CD4-positive, alpha-beta memory T cell (primary cell): ENCODE results near the gene RCAN1. TPM values are rescaled to one million over a fixed set of nuclear protein-coding genes. Genes with fewer than 3 reads are reported as not detected.

Experiments used
- CTCF ChIA-PET: fragments of 350-600 bp; sonication (Branson Sonifier 250); formaldehyde crosslinking; loops from one replicate; lab custom pipeline; 2021; ENCODE audit warnings: inconsistent platforms; ENCODE audit not compliant: partially characterized antibody; lab: Charles Lee
- POLR2A ChIA-PET: fragments of 350-600 bp; sonication (Branson Sonifier 250); formaldehyde crosslinking; loops from one replicate; lab custom pipeline; 2021; ENCODE audit not compliant: partially characterized antibody; lab: Charles Lee
- DNase-seq, 5 donors: peaks; one replicate each; pipeline versions ENCODE4 v3.0.0 to v3.0.0-alpha.2; 2020 to 2022; ENCODE audit warnings: mixed read lengths in 1 of 5
- H3K27ac ChIP-seq: one replicate; pipeline ENCODE4 v1.7.0; 2013; ENCODE audit warnings: low read depth, low read length
- H3K27me3 ChIP-seq: 2 replicates; pipeline ENCODE4 v1.7.0; 2013; ENCODE audit warnings: mild to moderate bottlenecking, low read length, moderate library complexity; ENCODE audit not compliant: insufficient read depth
- H3K36me3 ChIP-seq: 2 replicates; pipeline ENCODE4 v1.7.0; 2013; ENCODE audit warnings: mild to moderate bottlenecking, low read length, moderate library complexity; ENCODE audit not compliant: insufficient read depth
- H3K4me1 ChIP-seq: 2 replicates; pipeline ENCODE4 v1.7.0; 2013; ENCODE audit warnings: mild to moderate bottlenecking, low read length, moderate library complexity; ENCODE audit not compliant: insufficient read depth
- H3K4me3 ChIP-seq, 2 donors: one replicate each; pipeline ENCODE4 v1.7.0; 2013; ENCODE audit warnings: low read length in 2 of 2, mild to moderate bottlenecking in 1 of 2
- H3K9me3 ChIP-seq, 2 donors: one replicate each; pipeline ENCODE4 v1.7.0; 2013; ENCODE audit warnings: low read length in 2 of 2, control low read depth in 1 of 2; ENCODE audit not compliant: control insufficient read depth in 1 of 2
- H3K27ac Mint-ChIP-seq, 7 donors: one replicate each; pipeline ENCODE4 v1.8.0; 2020 to 2021; ENCODE audit warnings: mixed read lengths in 7 of 7, mild to moderate bottlenecking in 6 of 7, inconsistent platforms in 3 of 7, moderate library complexity in 3 of 7
- H3K27me3 Mint-ChIP-seq, 2 donors: one replicate each; pipeline ENCODE4 v1.8.0; 2020 to 2021; ENCODE audit warnings: mixed read lengths in 2 of 2
- H3K36me3 Mint-ChIP-seq, 2 donors: one replicate each; pipeline ENCODE4 v1.8.0; 2020 to 2021; ENCODE audit warnings: mixed read lengths in 2 of 2, inconsistent platforms in 1 of 2, mild to moderate bottlenecking in 1 of 2
- H3K4me1 Mint-ChIP-seq, 4 donors: one replicate each; pipeline ENCODE4 v1.8.0; 2020 to 2021; ENCODE audit warnings: mixed read lengths in 4 of 4, mild to moderate bottlenecking in 1 of 4
- H3K4me3 Mint-ChIP-seq, 8 donors: one replicate each; pipeline ENCODE4 v1.8.0; 2020 to 2021; ENCODE audit warnings: mixed read lengths in 8 of 8, mild to moderate bottlenecking in 7 of 8, moderate library complexity in 6 of 8, inconsistent platforms in 3 of 8
- H3K9me3 Mint-ChIP-seq, 8 donors: one replicate each; pipeline ENCODE4 v1.8.0; 2020 to 2021; ENCODE audit warnings: mixed read lengths in 8 of 8, mild to moderate bottlenecking in 5 of 8, inconsistent platforms in 3 of 8, moderate library complexity in 1 of 8
- intact Hi-C: fragments of 100-400 bp; cut with micrococcal nuclease; formaldehyde crosslinking; loops from one replicate; pipeline ENCODE4 v1.15.1; 2023
- polyA plus RNA-seq, 2 donors: library from polyadenylated mRNA; unstranded; fragments of 300-500 nt; fragmentation: Illumina TruSeq; gene quantifications; one replicate each; pipeline ENCODE4 v1.2.3, GENCODE V29; 2021
- total RNA-seq, 2 experiments: library from RNA; stranded (reverse); gene quantifications; one replicate each; pipeline ENCODE4 v1.2.3, GENCODE V29; 2021

The RCAN1 gene
- total and polyA plus RNA-seq, 4 experiments from 2014 or later: 4.7 to 15.0 (median 9.2) TPM

DNA sequence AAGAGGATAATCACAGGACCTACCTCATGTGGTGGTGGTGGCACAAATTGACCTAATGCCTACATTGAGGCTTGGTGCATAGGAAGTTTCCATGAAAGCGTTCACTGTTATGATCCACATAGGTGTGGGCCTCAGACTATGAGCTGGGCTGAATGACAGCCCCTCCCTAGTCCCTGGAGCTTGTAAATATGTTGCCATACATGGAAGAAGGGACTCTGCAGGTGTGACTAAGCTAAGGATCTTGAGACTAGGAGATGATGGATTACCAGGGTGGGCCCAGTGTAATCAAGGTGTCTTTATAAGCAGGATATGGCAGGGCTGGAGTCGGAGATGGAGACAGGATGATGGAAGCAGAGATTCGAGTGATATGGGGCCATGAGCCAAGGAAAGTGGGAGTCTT is 71.9 kb downstream of the RCAN1 start:
- Mint-ChIP-seq H3K4me3 (no peak overlapping the region), H3K4me1 (peaks cover 0 to 3% (median 0%) of the 10 kb centered on the region in 4 donors), H3K27me3 (no peaks in the 10 kb centered on the region), H3K27ac (no peak overlapping the region), H3K36me3 (peaks cover 0 to 15% of the 10 kb centered on the region in 2 donors), H3K9me3 (peaks cover 0 to 4% (median 0%) of the 10 kb centered on the region in 8 donors)
- Histone ChIP-seq H3K27me3 (no peaks in the 10 kb centered on the region), H3K4me1 (no peaks in the 10 kb centered on the region), H3K9me3 (no peaks in the 10 kb centered on the region), H3K27ac (no peak overlapping the region), H3K36me3 (no peaks in the 10 kb centered on the region), H3K4me3 (no peak overlapping the region)
- no peak for DNase-seq
- intact Hi-C loops: no loop called here
- POLR2A ChIA-PET: no interaction called here
- CTCF ChIA-PET: no interaction called here

DNA sequence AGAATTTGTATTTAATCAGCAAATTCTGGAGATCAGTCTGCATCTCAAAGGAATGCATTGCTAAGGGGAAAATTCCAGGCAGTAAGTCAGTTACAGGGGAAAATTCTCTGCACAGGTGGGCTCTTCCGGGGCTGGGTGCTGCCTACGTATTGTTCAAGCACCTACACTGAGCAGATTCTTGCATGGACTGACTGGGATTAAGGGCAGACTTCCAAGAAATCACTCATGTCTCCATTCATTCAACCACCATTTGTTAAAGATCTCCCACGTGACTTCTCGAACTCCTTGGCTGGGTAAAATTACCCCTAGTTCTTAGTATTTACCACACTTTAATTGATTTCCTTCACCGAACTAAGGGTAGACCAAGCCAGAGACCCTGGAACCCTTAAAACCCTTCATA is 74.7 kb downstream of the RCAN1 start:
- Mint-ChIP-seq H3K27me3 (no peaks in the 10 kb centered on the region), H3K36me3 (peaks cover 0 to 13% of the 10 kb centered on the region in 2 donors), H3K4me3 (no peak overlapping the region), H3K9me3 (peaks cover 0 to 4% (median 0%) of the 10 kb centered on the region in 8 donors), H3K27ac (no peak overlapping the region), H3K4me1 (peaks cover 0 to 3% (median 0%) of the 10 kb centered on the region in 4 donors)
- Histone ChIP-seq H3K9me3 (no peaks in the 10 kb centered on the region), H3K4me3 (no peak overlapping the region), H3K27ac (no peak overlapping the region), H3K4me1 (no peaks in the 10 kb centered on the region), H3K27me3 (no peaks in the 10 kb centered on the region), H3K36me3 (no peaks in the 10 kb centered on the region)
- ChIA-PET POLR2A (no interaction called here), CTCF (no interaction called here)
- intact Hi-C loops: no loop called here
- DNase-seq: no peak

DNA sequence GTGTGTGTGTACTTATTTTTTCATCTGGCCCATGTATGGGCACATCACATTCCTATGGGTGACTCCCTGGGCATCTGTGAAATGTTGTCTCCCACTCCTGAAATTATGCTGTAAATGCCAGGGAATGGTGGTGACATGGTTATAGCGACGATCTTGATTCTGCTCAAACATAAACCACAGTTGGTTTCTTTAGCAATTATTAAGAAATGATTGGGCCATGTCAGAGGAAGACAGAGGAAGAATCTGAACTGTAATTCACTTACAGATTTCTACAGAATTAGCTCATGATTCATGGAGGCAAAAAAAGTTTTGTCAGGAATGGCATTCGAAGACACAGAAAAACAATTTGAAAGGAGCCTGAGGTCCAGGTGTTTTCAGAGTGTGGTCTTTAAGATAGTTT is 77.1 kb downstream of the RCAN1 start:
- no peak overlapping the region for H3K27ac ChIP-seq
- Mint-ChIP-seq H3K27me3 (no peaks in the 10 kb centered on the region), H3K9me3 (peaks cover 0 to 3% (median 0%) of the 10 kb centered on the region in 8 donors), H3K4me3 (no peak overlapping the region), H3K36me3 (peaks cover 0 to 10% of the 10 kb centered on the region in 2 donors), H3K4me1 (no peaks in the 10 kb centered on the region), H3K27ac (no peak overlapping the region)
- ChIA-PET POLR2A (no interaction called here), CTCF (no interaction called here)
- H3K36me3 ChIP-seq: no peaks in the 10 kb centered on the region
- intact Hi-C loops: no loop called here
- H3K27me3 ChIP-seq: no peaks in the 10 kb centered on the region
- no peaks in the 10 kb centered on the region for H3K4me1 ChIP-seq
- no peak overlapping the region for H3K4me3 ChIP-seq
- no peaks in the 10 kb centered on the region for H3K9me3 ChIP-seq
- no peak for DNase-seq

DNA sequence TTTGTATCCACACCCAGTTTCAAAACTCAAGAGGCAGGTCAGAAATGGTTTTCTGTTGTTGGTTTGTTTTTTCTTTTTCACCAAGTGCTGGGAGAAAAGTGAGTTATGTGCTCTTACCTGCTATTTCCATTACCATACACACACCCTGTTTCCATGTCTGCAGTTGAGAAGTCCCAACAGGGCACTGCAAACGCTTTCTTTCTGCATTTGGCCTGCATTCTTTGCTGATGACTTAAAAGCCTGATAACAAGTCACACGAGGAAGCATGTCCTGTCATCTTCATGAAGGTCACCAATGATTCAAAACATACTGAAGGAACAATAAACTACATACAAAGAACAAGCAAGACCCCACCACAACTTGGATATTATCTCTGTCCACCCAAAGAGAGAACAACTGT is 78.1 kb downstream of the RCAN1 start:
- Mint-ChIP-seq H3K9me3 (peaks cover 0 to 3% (median 0%) of the 10 kb centered on the region in 8 donors), H3K4me3 (no peak overlapping the region), H3K27me3 (no peaks in the 10 kb centered on the region), H3K4me1 (no peaks in the 10 kb centered on the region), H3K27ac (no peak overlapping the region), H3K36me3 (peaks cover 0 to 3% of the 10 kb centered on the region in 2 donors)
- CTCF ChIA-PET: no interaction called here
- H3K9me3 ChIP-seq: no peaks in the 10 kb centered on the region
- H3K27me3 ChIP-seq: no peaks in the 10 kb centered on the region
- intact Hi-C loops: no loop called here
- H3K36me3 ChIP-seq: no peaks in the 10 kb centered on the region
- no peak for DNase-seq
- no peak overlapping the region for H3K4me3 ChIP-seq
- no peaks in the 10 kb centered on the region for H3K4me1 ChIP-seq
- H3K27ac ChIP-seq: no peak overlapping the region
- POLR2A ChIA-PET: no interaction called here

DNA sequence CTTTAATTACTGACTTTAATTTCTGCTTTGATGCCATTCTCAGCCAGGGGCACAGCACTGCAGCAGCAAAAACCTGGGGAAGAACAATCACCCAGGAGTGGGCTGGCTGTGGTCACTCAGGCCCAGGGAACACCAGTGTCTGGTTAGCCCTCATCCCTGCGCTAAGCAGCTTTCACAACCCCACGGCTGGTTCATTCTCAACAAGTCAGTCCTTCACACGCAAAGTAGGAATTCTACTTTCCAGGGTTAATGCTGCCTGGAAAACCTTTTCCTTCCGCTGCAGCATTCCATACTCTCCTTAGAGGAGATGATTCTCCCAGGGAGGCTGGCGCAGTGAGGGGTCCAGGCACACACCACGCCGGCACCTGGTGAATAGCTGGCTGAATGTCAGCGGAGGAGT is 78.6 kb downstream of the RCAN1 start:
- no peaks in the 10 kb centered on the region for H3K27me3 ChIP-seq
- no peaks in the 10 kb centered on the region for H3K4me1 ChIP-seq
- Mint-ChIP-seq H3K27ac (peak overlapping the region in 1 of 7 donors; percentile 30), H3K4me1 (no peaks in the 10 kb centered on the region), H3K36me3 (peaks cover 0 to 3% of the 10 kb centered on the region in 2 donors), H3K27me3 (no peaks in the 10 kb centered on the region), H3K4me3 (no peak overlapping the region), H3K9me3 (peaks cover 0 to 3% (median 0%) of the 10 kb centered on the region in 8 donors)
- POLR2A ChIA-PET: no interaction called here
- H3K4me3 ChIP-seq: no peak overlapping the region
- CTCF ChIA-PET: no interaction called here
- intact Hi-C loops: no loop called here
- DNase-seq: no peak
- no peaks in the 10 kb centered on the region for H3K36me3 ChIP-seq
- H3K9me3 ChIP-seq: no peaks in the 10 kb centered on the region
- H3K27ac ChIP-seq: no peak overlapping the region

DNA sequence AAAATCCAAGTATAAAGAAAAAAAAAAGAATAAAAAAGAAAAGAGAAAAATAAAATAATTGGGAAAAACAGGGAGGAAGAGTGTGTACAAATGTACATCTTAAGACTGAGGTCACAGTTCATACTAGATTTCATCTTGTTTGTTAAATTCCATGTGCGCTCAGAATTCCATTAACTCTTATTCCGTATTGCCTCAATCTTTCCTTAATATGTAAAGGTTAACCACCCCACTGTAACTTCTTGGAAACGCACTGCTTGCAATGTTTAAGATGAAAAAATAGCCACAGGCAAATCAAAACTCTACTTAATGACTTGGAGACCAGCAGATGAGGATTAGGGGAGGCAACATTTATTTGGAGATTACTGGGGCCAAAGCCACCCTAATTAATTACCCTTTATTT is 79.0 kb downstream of the RCAN1 start:
- Mint-ChIP-seq H3K4me3 (no peak overlapping the region), H3K27ac (no peak overlapping the region), H3K27me3 (no peaks in the 10 kb centered on the region), H3K4me1 (no peaks in the 10 kb centered on the region), H3K36me3 (peaks cover 0 to 3% of the 10 kb centered on the region in 2 donors), H3K9me3 (peaks cover 0 to 3% (median 0%) of the 10 kb centered on the region in 8 donors)
- Histone ChIP-seq H3K4me1 (no peaks in the 10 kb centered on the region), H3K36me3 (no peaks in the 10 kb centered on the region), H3K27ac (no peak overlapping the region), H3K9me3 (no peaks in the 10 kb centered on the region), H3K4me3 (no peak overlapping the region), H3K27me3 (no peaks in the 10 kb centered on the region)
- ChIA-PET POLR2A (no interaction called here), CTCF (no interaction called here)
- intact Hi-C loops: no loop called here
- DNase-seq: no peak

DNA sequence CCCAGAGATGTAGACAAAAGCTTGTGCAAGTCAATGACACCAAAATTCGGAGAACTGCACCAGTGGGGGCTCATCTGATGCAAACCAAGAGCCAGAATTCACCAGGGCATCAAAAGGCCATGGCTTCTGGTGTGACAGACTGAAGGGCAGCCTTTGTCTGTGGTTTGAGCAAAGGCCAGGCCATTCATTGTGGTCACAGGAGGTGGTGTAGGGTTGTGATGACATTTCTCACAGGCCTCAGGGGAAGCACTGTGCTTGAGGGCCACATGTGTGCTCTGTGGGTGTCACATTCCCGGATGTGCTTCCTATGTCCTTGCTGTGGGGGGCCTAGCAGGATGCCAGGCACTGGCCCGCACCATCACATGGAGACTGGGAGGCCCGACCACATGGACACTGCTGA is 80.4 kb downstream of the RCAN1 start:
- Histone ChIP-seq H3K9me3 (no peaks in the 10 kb centered on the region), H3K27me3 (no peaks in the 10 kb centered on the region), H3K27ac (no peak overlapping the region), H3K4me3 (no peak overlapping the region), H3K4me1 (no peaks in the 10 kb centered on the region), H3K36me3 (no peaks in the 10 kb centered on the region)
- H3K9me3 Mint-ChIP-seq: peaks cover 0 to 3% (median 0%) of the 10 kb centered on the region in 8 donors
- H3K36me3 Mint-ChIP-seq: peaks cover 0 to 3% of the 10 kb centered on the region in 2 donors
- CTCF ChIA-PET: no interaction called here
- no peaks in the 10 kb centered on the region for H3K27me3 Mint-ChIP-seq
- H3K27ac Mint-ChIP-seq: no peak overlapping the region
- no peaks in the 10 kb centered on the region for H3K4me1 Mint-ChIP-seq
- no peak for DNase-seq
- H3K4me3 Mint-ChIP-seq: no peak overlapping the region
- intact Hi-C loops: no loop called here
- POLR2A ChIA-PET: no interaction called here

DNA sequence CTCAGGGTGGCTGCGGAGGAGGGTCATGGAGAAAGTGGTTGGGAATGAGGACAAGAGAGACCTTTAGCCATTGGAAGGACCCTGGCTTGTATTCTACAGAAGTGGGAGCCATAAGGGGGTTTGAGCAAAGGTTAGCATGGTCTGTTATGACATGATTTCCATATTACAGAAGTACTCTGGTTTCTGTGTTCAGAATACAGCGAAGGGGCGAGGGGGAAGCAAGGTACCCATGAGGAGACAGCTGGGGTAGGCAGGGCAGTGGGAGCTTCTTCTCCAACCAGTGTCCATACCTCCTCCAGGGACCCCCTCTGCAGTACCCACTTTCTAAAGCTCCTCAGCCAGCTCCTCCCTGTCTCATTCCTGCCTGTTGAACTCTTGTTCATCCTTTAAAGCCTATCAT is 81.0 kb downstream of the RCAN1 start:
- no peaks in the 10 kb centered on the region for H3K4me1 Mint-ChIP-seq
- intact Hi-C loops: no loop called here
- Histone ChIP-seq H3K9me3 (no peaks in the 10 kb centered on the region), H3K4me3 (no peak overlapping the region), H3K27me3 (no peaks in the 10 kb centered on the region), H3K36me3 (no peaks in the 10 kb centered on the region), H3K4me1 (no peaks in the 10 kb centered on the region), H3K27ac (no peak overlapping the region)
- no peaks in the 10 kb centered on the region for H3K27me3 Mint-ChIP-seq
- H3K27ac Mint-ChIP-seq: no peak overlapping the region
- no peak for DNase-seq
- POLR2A ChIA-PET: no interaction called here
- CTCF ChIA-PET: no interaction called here
- H3K9me3 Mint-ChIP-seq: peaks cover 0 to 3% (median 0%) of the 10 kb centered on the region in 8 donors
- H3K4me3 Mint-ChIP-seq: no peak overlapping the region
- H3K36me3 Mint-ChIP-seq: peaks cover 0 to 3% of the 10 kb centered on the region in 2 donors
